PC-9 (cell line): ENCODE data around the gene OR6B3.

Experiments used
- CTCF ChIP-seq: fragments of 200-600 bp; sonication (generic); conservative IDR thresholded peaks from 2 replicates; pipeline ENCODE4 v1.6.1; 2017; ENCODE audit warnings: mixed run types, antibody characterized with exemption, mild to moderate bottlenecking, moderate library complexity
- EZH2 ChIP-seq: fragments of 200-600 bp; sonication (generic); IDR thresholded peaks from 2 replicates; pipeline ENCODE4 v1.8.0; 2017; ENCODE audit warnings: antibody characterized with exemption, low read depth

GRCh38 chr2:239997686-239998409 is 55.5 kb downstream of the OR6B3 start:
- no peak for TF ChIP-seq CTCF
- no peak for TF ChIP-seq EZH2
